ENCODE data around the gene STK32B.

DNA sequence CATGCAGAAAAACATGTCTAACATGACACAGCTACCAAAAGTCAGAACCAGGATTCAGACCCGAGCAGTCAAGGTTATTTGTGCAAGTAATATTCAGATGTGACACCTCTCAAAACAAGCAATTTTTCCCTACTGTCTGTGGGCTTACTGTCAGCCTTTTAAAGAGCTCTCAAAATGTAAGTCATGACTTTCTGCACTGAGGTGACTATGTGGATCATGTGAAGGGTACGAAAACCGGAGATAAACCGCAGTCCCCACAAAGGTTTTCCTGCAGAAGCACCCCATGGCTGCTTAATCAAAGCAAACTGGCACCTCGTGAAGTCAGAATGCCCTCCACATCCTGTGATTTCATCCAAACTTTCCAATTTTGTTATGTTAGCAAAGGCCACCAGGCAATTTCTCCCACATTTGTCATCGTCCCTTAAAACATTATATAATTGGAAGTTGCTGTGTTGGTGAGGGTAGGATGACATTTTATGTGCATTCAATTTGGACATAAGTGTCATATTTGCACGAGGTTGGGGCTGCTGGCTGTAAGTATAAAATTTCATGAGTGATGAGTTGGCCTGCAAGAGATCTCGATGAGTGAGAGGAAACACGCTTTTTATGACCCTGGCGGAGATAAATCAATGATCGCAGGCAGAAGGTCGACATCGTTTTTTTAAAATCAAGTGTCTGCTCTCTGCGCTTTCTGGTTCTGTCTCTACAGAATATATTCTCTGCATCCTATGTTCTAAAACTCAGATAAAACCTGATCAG lies 161.2 kb downstream of the STK32B start:
- TF ChIP-seq, protein P1, sequence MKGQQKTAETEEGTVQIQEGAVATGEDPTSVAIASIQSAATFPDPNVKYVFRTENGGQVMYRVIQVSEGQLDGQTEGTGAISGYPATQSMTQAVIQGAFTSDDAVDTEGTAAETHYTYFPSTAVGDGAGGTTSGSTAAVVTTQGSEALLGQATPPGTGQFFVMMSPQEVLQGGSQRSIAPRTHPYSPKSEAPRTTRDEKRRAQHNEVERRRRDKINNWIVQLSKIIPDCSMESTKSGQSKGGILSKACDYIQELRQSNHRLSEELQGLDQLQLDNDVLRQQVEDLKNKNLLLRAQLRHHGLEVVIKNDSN (IDR thresholded peaks at IDR 0.05) = no peak
- TF ChIP-seq MAX (IDR thresholded peaks at IDR 0.05) = no peak
- TF ChIP-seq TEAD4 (IDR thresholded peaks at IDR 0.05) = no peak
- no peak for TF ChIP-seq TAF1 (IDR thresholded peaks at IDR 0.05; ENCODE audit: low read depth)

Data from Ishikawa (cell line).